Activated naive CD8-positive, alpha-beta T cell treated with anti-CD3 and anti-CD28 coated beads, Interleukin-2, amount 10 ng/mL, durations not matched to agents 7 days and 5 days (primary cell): ENCODE measurements around the gene TRRAP. TPM values are rescaled to one million over a fixed set of nuclear protein-coding genes. Genes with fewer than 3 reads are reported as not detected.
"Not testable (repeated sequence)": the region's sequence is repeated elsewhere in the genome, so short reads cannot be mapped to it uniquely, and the experiment has no call there.

Experiments used
- ATAC-seq: fragments of 150-1000 bp; cut with Tn5 transposase; one replicate; pipeline ENCODE4 v1.10.0; 2021; ENCODE audit warnings: low read depth, moderate library complexity
- POLR2A ChIA-PET: fragments of 350-600 bp; sonication (Branson Sonifier 250); formaldehyde crosslinking; loops from one replicate; lab custom pipeline; 2021; ENCODE audit warnings: antibody characterized with exemption; lab: Charles Lee
- DNase-seq: peaks from one replicate; pipeline ENCODE4 v3.0.0; 2021
- H3K27ac Mint-ChIP-seq: one replicate; pipeline ENCODE4 v1.8.0; 2022; ENCODE audit warnings: mild to moderate bottlenecking, mixed read lengths
- H3K27me3 Mint-ChIP-seq: one replicate; pipeline ENCODE4 v1.8.0; 2022; ENCODE audit warnings: mild to moderate bottlenecking, moderate library complexity, mixed read lengths
- H3K36me3 Mint-ChIP-seq: one replicate; pipeline ENCODE4 v1.8.0; 2021; ENCODE audit warnings: mild to moderate bottlenecking, mixed read lengths
- H3K4me1 Mint-ChIP-seq: one replicate; pipeline ENCODE4 v1.8.0; 2021; ENCODE audit warnings: mixed read lengths
- H3K4me3 Mint-ChIP-seq: one replicate; pipeline ENCODE4 v1.8.0; 2022; ENCODE audit warnings: mild to moderate bottlenecking, moderate library complexity, mixed read lengths
- H3K9me3 Mint-ChIP-seq: one replicate; pipeline ENCODE4 v1.8.0; 2021; ENCODE audit warnings: mixed read lengths
- total RNA-seq, 2 experiments: library from RNA; stranded (reverse); gene quantifications; one replicate each; pipeline ENCODE4 v1.2.3, GENCODE V29; 2021

The TRRAP gene
- total RNA-seq, 2 experiments from 2014 or later = 57.4 to 60.0 TPM

GRCh38 chr7:98870807-98871491, 7.4 kb upstream of the TRRAP start:
- POLR2A ChIA-PET = no interaction called here
- ATAC-seq (no peak), DNase-seq (no peak)
- peaks cover 29% of the 10 kb centered on the region for H3K27me3 Mint-ChIP-seq
- no peak overlapping the region for H3K27ac Mint-ChIP-seq
- peaks cover 3% of the 10 kb centered on the region for H3K4me1 Mint-ChIP-seq
- H3K9me3 Mint-ChIP-seq = no peaks in the 10 kb centered on the region
- H3K36me3 Mint-ChIP-seq = no peaks in the 10 kb centered on the region
- H3K4me3 Mint-ChIP-seq = peak overlapping the region; percentile 81

GRCh38 chr7:98872328-98872924, 5.9 kb upstream of the TRRAP start:
- H3K9me3 Mint-ChIP-seq = no peaks in the 10 kb centered on the region
- no peaks in the 10 kb centered on the region for H3K36me3 Mint-ChIP-seq
- no peak overlapping the region for H3K27ac Mint-ChIP-seq
- no peak overlapping the region for H3K4me3 Mint-ChIP-seq
- H3K4me1 Mint-ChIP-seq = peaks cover 3% of the 10 kb centered on the region
- peaks cover 28% of the 10 kb centered on the region for H3K27me3 Mint-ChIP-seq
- POLR2A ChIA-PET = no interaction called here
- DNase-seq = no peak
- ATAC-seq = peak; percentile 34

- not testable (repeated sequence) for H3K4me1 Mint-ChIP-seq, H3K4me3 Mint-ChIP-seq, H3K27ac Mint-ChIP-seq, H3K36me3 Mint-ChIP-seq, DNase-seq, ATAC-seq, H3K9me3 Mint-ChIP-seq
- H3K27me3 Mint-ChIP-seq = peaks cover 21% of the 10 kb centered on the region
- POLR2A ChIA-PET = interaction anchor here (0.7 kb wide), 1 partner anchor 302 kb away, joined by 3 read pairs; no protein-coding TSS in a partner anchor
Measured at GRCh38 chr7:98873610-98874009, 4.7 kb upstream of the TRRAP start.

GRCh38 chr7:98874942-98875341, 3.4 kb upstream of the TRRAP start:
- DNase-seq (no peak), ATAC-seq (no peak)
- Mint-ChIP-seq H3K4me1 (peaks cover 7% of the 10 kb centered on the region), H3K27ac (no peak overlapping the region), H3K4me3 (no peak overlapping the region), H3K9me3 (no peaks in the 10 kb centered on the region), H3K27me3 (peaks cover 14% of the 10 kb centered on the region), H3K36me3 (no peaks in the 10 kb centered on the region)
- POLR2A ChIA-PET = no interaction called here

GRCh38 chr7:98875501-98875900, 2.8 kb upstream of the TRRAP start:
- Mint-ChIP-seq H3K9me3 (no peaks in the 10 kb centered on the region), H3K27ac (no peak overlapping the region), H3K4me3 (no peak overlapping the region), H3K4me1 (peaks cover 8% of the 10 kb centered on the region), H3K27me3 (peaks cover 9% of the 10 kb centered on the region), H3K36me3 (no peaks in the 10 kb centered on the region)
- DNase-seq = no peak
- no peak for ATAC-seq
- POLR2A ChIA-PET = no interaction called here

GRCh38 chr7:98877146-98877545, 1.2 kb upstream of the TRRAP start:
- DNase-seq = no peak
- ATAC-seq = no peak
- Mint-ChIP-seq H3K36me3 (peaks cover 4% of the 10 kb centered on the region), H3K27ac (peak overlapping the region; percentile 8), H3K4me1 (peaks cover 10% of the 10 kb centered on the region), H3K4me3 (peak overlapping the region; percentile 26), H3K27me3 (peaks cover 2% of the 10 kb centered on the region), H3K9me3 (no peaks in the 10 kb centered on the region)
- POLR2A ChIA-PET = no interaction called here

GRCh38 chr7:98877692-98878364, 504 bp upstream of the TRRAP start:
- POLR2A ChIA-PET = interaction anchor here (1.1 to 1.2 kb wide), 2 partner anchors 25 to 596 kb away, joined by 3 to 4 read pairs; no protein-coding TSS in a partner anchor
- Mint-ChIP-seq H3K4me1 (peaks cover 12% of the 10 kb centered on the region), H3K27ac (peak overlapping the region; percentile 42), H3K36me3 (peaks cover 4% of the 10 kb centered on the region), H3K9me3 (no peaks in the 10 kb centered on the region), H3K27me3 (no peaks in the 10 kb centered on the region), H3K4me3 (peak overlapping the region; percentile 16)
- ATAC-seq (no peak), DNase-seq (no peak)

- DNase-seq (peak; percentile 69), ATAC-seq (peak; percentile 85)
- peak overlapping the region; percentile 94 for H3K27ac Mint-ChIP-seq
- H3K4me3 Mint-ChIP-seq = peak overlapping the region; percentile 91
- POLR2A ChIA-PET = interaction anchor here (0.6 to 1.2 kb wide), 6 partner anchors 9 to 597 kb away, joined by 3 to 4 read pairs (median 3); partner anchors contain the start of gene TMEM130
- H3K4me1 Mint-ChIP-seq = peaks cover 15% of the 10 kb centered on the region
- H3K36me3 Mint-ChIP-seq = peaks cover 8% of the 10 kb centered on the region
- H3K27me3 Mint-ChIP-seq = no peaks in the 10 kb centered on the region
- no peaks in the 10 kb centered on the region for H3K9me3 Mint-ChIP-seq
Measured at GRCh38 chr7:98879198-98879978, 1.1 kb downstream of the TRRAP start.

- H3K36me3 Mint-ChIP-seq = peaks cover 8% of the 10 kb centered on the region
- peak overlapping the region; percentile 94 for H3K27ac Mint-ChIP-seq
- H3K4me3 Mint-ChIP-seq = peak overlapping the region; percentile 91
- DNase-seq (peak; percentile 42), ATAC-seq (no peak)
- H3K9me3 Mint-ChIP-seq = no peaks in the 10 kb centered on the region
- POLR2A ChIA-PET = interaction anchor here (0.6 to 1.0 kb wide), 4 partner anchors 9 to 120 kb away, joined by 3 to 4 read pairs (median 3); partner anchors contain the start of gene TMEM130
- H3K27me3 Mint-ChIP-seq = no peaks in the 10 kb centered on the region
- H3K4me1 Mint-ChIP-seq = peaks cover 15% of the 10 kb centered on the region
Measured at GRCh38 chr7:98879979-98880315, 1.6 kb downstream of the TRRAP start.

- Mint-ChIP-seq H3K4me1 (peaks cover 15% of the 10 kb centered on the region), H3K27ac (peak overlapping the region; percentile 94), H3K4me3 (peak overlapping the region; percentile 91), H3K9me3 (no peaks in the 10 kb centered on the region), H3K27me3 (no peaks in the 10 kb centered on the region), H3K36me3 (peaks cover 8% of the 10 kb centered on the region)
- DNase-seq (no peak), ATAC-seq (no peak)
- POLR2A ChIA-PET = no interaction called here
Measured at GRCh38 chr7:98880485-98880884, 2.2 kb downstream of the TRRAP start.

- Mint-ChIP-seq H3K4me3 (no peak overlapping the region), H3K4me1 (peaks cover 15% of the 10 kb centered on the region), H3K36me3 (peaks cover 13% of the 10 kb centered on the region), H3K27ac (peak overlapping the region; percentile 6), H3K27me3 (no peaks in the 10 kb centered on the region), H3K9me3 (no peaks in the 10 kb centered on the region)
- DNase-seq (no peak), ATAC-seq (no peak)
- POLR2A ChIA-PET = no interaction called here
Measured at GRCh38 chr7:98881561-98882315, 3.4 kb downstream of the TRRAP start.

GRCh38 chr7:98884416-98884815, 6.1 kb downstream of the TRRAP start:
- DNase-seq (no peak), ATAC-seq (no peak)
- peaks cover 15% of the 10 kb centered on the region for H3K36me3 Mint-ChIP-seq
- H3K4me3 Mint-ChIP-seq = no peak overlapping the region
- no peak overlapping the region for H3K27ac Mint-ChIP-seq
- peaks cover 15% of the 10 kb centered on the region for H3K4me1 Mint-ChIP-seq
- no peaks in the 10 kb centered on the region for H3K27me3 Mint-ChIP-seq
- POLR2A ChIA-PET = no interaction called here
- H3K9me3 Mint-ChIP-seq = no peaks in the 10 kb centered on the region
